Cardiac septum (tissue), 1 donor: ENCODE data around the gene PSAT1. TPM values are rescaled to one million over a fixed set of nuclear protein-coding genes. Genes with fewer than 3 reads are reported as not detected.

ENCODE experiments used
- DNase-seq: peaks from one replicate; pipeline ENCODE4 v3.0.0-alpha.2; 2020; ENCODE audit warnings: low spot score
- intact Hi-C: fragments of 100-400 bp; cut with DNase I; formaldehyde crosslinking; loops from one replicate; pipeline ENCODE4 v1.14.0; 2022
- total RNA-seq: library from RNA; stranded (reverse); fragmentation: NEBNext Ultra II Directional; extraction: Animal tissue kit (Norgen Biotek cat#: 25700); gene quantifications from one replicate; pipeline ENCODE4 v1.2.1, GENCODE V29; 2021
- donor health status: DM: no; HTN: no; CAD: no.

Gene PSAT1
- total RNA-seq, 1 donor from 2014 or later = 0.73 TPM

GRCh38 chr9:78354989-78355388 is 58.1 kb downstream of the PSAT1 start:
- DNase-seq = no peak
- intact Hi-C loops = no loop called here

- intact Hi-C loops = no loop called here
Measured at GRCh38 chr9:78356634-78357033, 59.7 kb downstream of the PSAT1 start.

GRCh38 chr9:78357165-78357873 is 60.4 kb downstream of the PSAT1 start:
- intact Hi-C loops = no loop called here
- no peak for DNase-seq

More at GRCh38 chr9:78356634-78357033, 59.7 kb downstream of the PSAT1 start:
- DNase-seq = no peak

GRCh38 chr9:78358329-78359051 is 61.6 kb downstream of the PSAT1 start:
- DNase-seq = no peak
- intact Hi-C loops = no loop called here

GRCh38 chr9:78363221-78363620 is 66.3 kb downstream of the PSAT1 start:
- intact Hi-C loops = no loop called here
- no peak for DNase-seq

GRCh38 chr9:78365748-78366697 is 69.1 kb downstream of the PSAT1 start:
- no peak for DNase-seq
- intact Hi-C loops = loop anchor here (5.0 kb wide), 1 partner anchor 104 kb away; no protein-coding TSS in a partner anchor

GRCh38 chr9:78366827-78367226 is 69.9 kb downstream of the PSAT1 start:
- intact Hi-C loops = loop anchor here (5.0 kb wide), 1 partner anchor 105 kb away; no protein-coding TSS in a partner anchor
- no peak for DNase-seq

- no peak for DNase-seq
- intact Hi-C loops = loop anchor here (5.0 kb wide), 1 partner anchor 106 kb away; no protein-coding TSS in a partner anchor
Measured at GRCh38 chr9:78368236-78368635, 71.3 kb downstream of the PSAT1 start.

GRCh38 chr9:78369639-78370219 is 72.8 kb downstream of the PSAT1 start:
- peak; percentile 77 for DNase-seq
- intact Hi-C loops = loop anchor here (5.0 kb wide), 1 partner anchor 107 kb away; no protein-coding TSS in a partner anchor

- DNase-seq = no peak
- intact Hi-C loops = no loop called here
Measured at GRCh38 chr9:78370991-78371390, 74.1 kb downstream of the PSAT1 start.

GRCh38 chr9:78371981-78372380 is 75.1 kb downstream of the PSAT1 start:
- DNase-seq = no peak
- intact Hi-C loops = no loop called here

Other genes starting within 250 kb of the PSAT1 start
- 4.0 TPM for gene CEP78, start 61.0 kb upstream of the PSAT1 start, total RNA-seq